PC-3 (cell line): ENCODE measurements around the gene DHX34. TPM values are rescaled to one million over a fixed set of nuclear protein-coding genes. Genes with fewer than 3 reads are reported as not detected.

Experiments used
- ATAC-seq: fragments of 200-7000 bp; cut with Tn5 transposase; 2 replicates; pipeline ENCODE4 v1.9.1; 2020; ENCODE audit warnings: mild to moderate bottlenecking, moderate library complexity
- BruUV-seq: library from RNA; stranded (reverse); fragments of 400-500 nt; replicated peaks from 2 replicates; lab custom pipeline; 2021; lab: Mats Ljungman, UMichigan
- CTCF ChIA-PET: fragments of 300-600 bp; sonication (Branson Sonifier 250); formaldehyde crosslinking; loops from one replicate; lab custom pipeline; 2022; ENCODE audit warnings: antibody characterized with exemption; lab: Charles Lee
- POLR2A ChIA-PET: fragments of 300-600 bp; sonication (Branson Sonifier 250); formaldehyde crosslinking; loops from one replicate; lab custom pipeline; 2022; ENCODE audit warnings: antibody characterized with exemption; ENCODE audit not compliant: unreplicated experiment; lab: Charles Lee
- DNase-seq: peaks from one replicate; pipeline ENCODE4 v3.0.0-alpha.2; 2015
- H2AFZ ChIP-seq: fragments of 300-600 bp; sonication (generic); 2 replicates; pipeline ENCODE4 v1.6.0; 2016; ENCODE audit warnings: antibody characterized with exemption, low read length
- H3F3A ChIP-seq: fragments of 300-600 bp; sonication (generic); one replicate; pipeline ENCODE4 v1.6.0; 2017; ENCODE audit warnings: antibody characterized with exemption, low read length, control low read depth, mild to moderate bottlenecking; ENCODE audit not compliant: unreplicated experiment
- H3K27ac ChIP-seq: fragments of 300-600 bp; sonication (generic); 2 replicates; pipeline ENCODE4 v1.5.1; 2016; ENCODE audit warnings: mild to moderate bottlenecking, low read length
- H3K27me3 ChIP-seq: fragments of 300-600 bp; sonication (generic); 2 replicates; pipeline ENCODE4 v1.6.1; 2016; ENCODE audit warnings: low read length, mixed read lengths
- H3K36me3 ChIP-seq: fragments of 300-600 bp; sonication (generic); 2 replicates; pipeline ENCODE4 v1.6.1; 2016; ENCODE audit warnings: low read depth, mixed run types, low read length, mixed read lengths
- H3K4me1 ChIP-seq: fragments of 300-600 bp; sonication (generic); 2 replicates; pipeline ENCODE4 v1.5.1; 2016; ENCODE audit warnings: low read length; ENCODE audit not compliant: insufficient read depth
- H3K4me2 ChIP-seq: fragments of 300-600 bp; sonication (generic); 2 replicates; pipeline ENCODE4 v1.6.0; 2016; ENCODE audit warnings: low read length
- H3K4me3 ChIP-seq: fragments of 300-600 bp; sonication (generic); 2 replicates; pipeline ENCODE4 v1.5.1; 2016; ENCODE audit warnings: mild to moderate bottlenecking, low read length, mixed read lengths
- H3K79me2 ChIP-seq: fragments of 300-600 bp; sonication (generic); 2 replicates; pipeline ENCODE4 v1.6.1; 2017; ENCODE audit warnings: low read length, mixed read lengths
- H3K9ac ChIP-seq: fragments of 300-600 bp; sonication (generic); 2 replicates; pipeline ENCODE4 v1.6.0; 2016; ENCODE audit warnings: mild to moderate bottlenecking, low read length
- H3K9me2 ChIP-seq: fragments of 300-600 bp; sonication (generic); replicated peaks from 2 replicates; pipeline ENCODE4 v1.6.1; 2016; ENCODE audit warnings: mixed run types, low read length, mixed read lengths
- H3K9me3 ChIP-seq: fragments of 300-600 bp; sonication (generic); 2 replicates; pipeline ENCODE4 v1.6.1; 2016; ENCODE audit warnings: low read length, mixed read lengths
- H4K20me1 ChIP-seq: fragments of 300-600 bp; sonication (generic); 2 replicates; pipeline ENCODE4 v1.6.1; 2016; ENCODE audit warnings: low read length, mixed read lengths
- EZH2 ChIP-seq: fragments of 300-600 bp; sonication (generic); IDR thresholded peaks from one replicate; pipeline ENCODE4 v1.6.1; 2017; ENCODE audit warnings: antibody characterized with exemption, mild to moderate bottlenecking, low read length; ENCODE audit not compliant: unreplicated experiment
- EZH2phosphoT487 ChIP-seq: fragments of 300-600 bp; sonication (generic); IDR thresholded peaks from 2 replicates; pipeline ENCODE4 v1.6.1; 2018; ENCODE audit warnings: mild to moderate bottlenecking, antibody characterized with exemption, low read length, borderline replicate concordance
- intact Hi-C: fragments of 100-400 bp; cut with micrococcal nuclease; formaldehyde crosslinking; loops from 2 replicates; pipeline ENCODE4 v1.9.0; 2023
- total RNA-seq: library from RNA; depleted of rRNA; stranded (reverse); fragments of >200 nt; gene quantifications from 2 replicates; pipeline ENCODE4 v1.2.3, GENCODE V29; 2014
- TF ChIP-seq, protein P1 (sequence below): fragments of 300-600 bp; sonication (generic); conservative IDR thresholded peaks from 2 replicates; pipeline ENCODE4 v1.5.1; 2017; ENCODE audit warnings: antibody characterized with exemption, low read depth, mild to moderate bottlenecking, low read length

DHX34 gene
- total RNA-seq, 1 experiment from 2014 or later: 28.3 TPM

DNA sequence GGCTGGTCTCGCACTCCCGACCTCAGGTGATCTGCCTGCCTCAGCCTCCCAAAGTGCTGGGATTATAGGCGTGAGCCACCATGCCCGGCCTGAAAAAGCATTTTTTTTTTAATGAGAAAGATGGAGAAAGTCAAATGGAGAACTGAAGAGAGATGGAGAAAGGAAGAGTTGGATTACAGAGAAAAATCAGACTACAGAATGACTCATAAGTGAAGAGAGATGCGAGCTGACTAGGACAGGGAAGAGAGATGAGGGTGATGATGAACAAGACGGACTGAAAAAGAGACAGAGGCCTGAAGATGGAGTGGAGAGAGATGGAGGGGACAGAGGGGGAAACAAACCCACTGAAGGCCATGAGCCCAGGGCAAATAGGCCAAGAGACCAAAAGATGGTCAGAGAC lies 1.5 kb downstream of the DHX34 start:
- Histone ChIP-seq H3K4me2 (peak overlapping the region; percentile 34; the same call in 1 of the 2 replicates), H2AFZ (no peak overlapping the region), H4K20me1 (no peaks in the 10 kb centered on the region), H3K4me1 (peaks cover 8% of the 10 kb centered on the region; the same call in 1 of the 2 replicates), H3K36me3 (peaks cover 14% of the 10 kb centered on the region; the same call in 1 of the 2 replicates), H3K9ac (no peak overlapping the region), H3F3A (no peaks in the 10 kb centered on the region), H3K9me2 (no peaks in the 10 kb centered on the region), H3K79me2 (peaks cover 46% of the 10 kb centered on the region), H3K27me3 (no peaks in the 10 kb centered on the region), H3K4me3 (no peak overlapping the region), H3K9me3 (no peaks in the 10 kb centered on the region), H3K27ac (no peak overlapping the region)
- BruUV-seq: no TSS peak
- ATAC-seq: no peak
- TF ChIP-seq, protein P1, sequence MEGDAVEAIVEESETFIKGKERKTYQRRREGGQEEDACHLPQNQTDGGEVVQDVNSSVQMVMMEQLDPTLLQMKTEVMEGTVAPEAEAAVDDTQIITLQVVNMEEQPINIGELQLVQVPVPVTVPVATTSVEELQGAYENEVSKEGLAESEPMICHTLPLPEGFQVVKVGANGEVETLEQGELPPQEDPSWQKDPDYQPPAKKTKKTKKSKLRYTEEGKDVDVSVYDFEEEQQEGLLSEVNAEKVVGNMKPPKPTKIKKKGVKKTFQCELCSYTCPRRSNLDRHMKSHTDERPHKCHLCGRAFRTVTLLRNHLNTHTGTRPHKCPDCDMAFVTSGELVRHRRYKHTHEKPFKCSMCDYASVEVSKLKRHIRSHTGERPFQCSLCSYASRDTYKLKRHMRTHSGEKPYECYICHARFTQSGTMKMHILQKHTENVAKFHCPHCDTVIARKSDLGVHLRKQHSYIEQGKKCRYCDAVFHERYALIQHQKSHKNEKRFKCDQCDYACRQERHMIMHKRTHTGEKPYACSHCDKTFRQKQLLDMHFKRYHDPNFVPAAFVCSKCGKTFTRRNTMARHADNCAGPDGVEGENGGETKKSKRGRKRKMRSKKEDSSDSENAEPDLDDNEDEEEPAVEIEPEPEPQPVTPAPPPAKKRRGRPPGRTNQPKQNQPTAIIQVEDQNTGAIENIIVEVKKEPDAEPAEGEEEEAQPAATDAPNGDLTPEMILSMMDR: no peak
- TF ChIP-seq EZH2phosphoT487 (no peak), EZH2 (no peak)
- ChIA-PET CTCF (interaction anchor here (0.5 to 0.7 kb wide), 2 partner anchors 44 to 497 kb away, joined by 4 to 17 read pairs; no protein-coding TSS in a partner anchor), POLR2A (no interaction called here)
- intact Hi-C loops: no loop called here
- DNase-seq: no peak

DNA sequence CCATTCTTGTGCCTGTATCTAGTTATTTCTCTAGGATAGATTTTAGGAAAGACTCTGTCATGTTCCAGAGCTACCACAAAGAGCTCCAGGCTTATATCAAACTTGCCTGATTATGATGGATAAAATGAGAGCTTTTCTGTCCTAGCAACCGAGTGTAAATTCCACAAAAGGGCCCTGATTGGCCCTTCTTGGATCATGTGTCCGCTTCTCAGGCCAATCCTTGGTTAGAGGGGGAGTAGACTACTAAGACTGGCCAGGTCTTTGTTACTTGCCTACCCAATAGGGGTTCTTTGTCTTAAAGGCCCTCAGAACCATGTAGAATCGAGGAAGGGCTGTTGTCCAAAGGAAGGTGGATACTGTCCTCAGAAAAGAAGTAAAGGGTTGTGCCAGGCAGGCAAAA lies 2.4 kb downstream of the DHX34 start:
- Histone ChIP-seq H4K20me1 (no peaks in the 10 kb centered on the region), H3F3A (no peaks in the 10 kb centered on the region), H3K27ac (no peak overlapping the region), H3K27me3 (no peaks in the 10 kb centered on the region), H3K79me2 (peaks cover 46% of the 10 kb centered on the region), H3K9me3 (no peaks in the 10 kb centered on the region), H3K4me2 (no peak overlapping the region), H3K4me3 (no peak overlapping the region), H3K9ac (no peak overlapping the region), H3K36me3 (peaks cover 14% of the 10 kb centered on the region; the same call in 1 of the 2 replicates), H3K4me1 (peaks cover 8% of the 10 kb centered on the region; the same call in 1 of the 2 replicates), H3K9me2 (no peaks in the 10 kb centered on the region), H2AFZ (no peak overlapping the region)
- POLR2A ChIA-PET: no interaction called here
- TF ChIP-seq, protein P1: no peak
- TF ChIP-seq EZH2phosphoT487 (no peak), EZH2 (no peak)
- no TSS peak for BruUV-seq
- DNase-seq (peak; percentile 37), ATAC-seq (no peak)
- CTCF ChIA-PET: no interaction called here
- intact Hi-C loops: no loop called here

- CTCF ChIA-PET: no interaction called here
Measured at GRCh38 chr19:47352095-47352494, 3.0 kb downstream of the DHX34 start.

More at GRCh38 chr19:47352095-47352494, 3.0 kb downstream of the DHX34 start:
- peaks cover 17% of the 10 kb centered on the region; the same call in 1 of the 2 replicates for H3K36me3 ChIP-seq
- H3K4me2 ChIP-seq: no peak overlapping the region
- H3K4me1 ChIP-seq: peaks cover 8% of the 10 kb centered on the region; the same call in 1 of the 2 replicates
- H3F3A ChIP-seq: no peaks in the 10 kb centered on the region
- TF ChIP-seq, protein P1: no peak
- TF ChIP-seq EZH2phosphoT487: no peak
- no peak for TF ChIP-seq EZH2
- H4K20me1 ChIP-seq: no peaks in the 10 kb centered on the region
- intact Hi-C loops: no loop called here
- H3K9me2 ChIP-seq: no peaks in the 10 kb centered on the region
- H2AFZ ChIP-seq: no peak overlapping the region
- H3K79me2 ChIP-seq: peaks cover 46% of the 10 kb centered on the region
- no peaks in the 10 kb centered on the region for H3K9me3 ChIP-seq
- DNase-seq (no peak), ATAC-seq (no peak)
- POLR2A ChIA-PET: no interaction called here
- no TSS peak for BruUV-seq
- H3K27me3 ChIP-seq: no peaks in the 10 kb centered on the region
- H3K4me3 ChIP-seq: no peak overlapping the region
- no peak overlapping the region for H3K27ac ChIP-seq
- H3K9ac ChIP-seq: no peak overlapping the region
